ENCODE measurements around the gene KIF21B. TPM values are rescaled to one million over a fixed set of nuclear protein-coding genes. Genes with fewer than 3 reads are reported as not detected.

KIF21B gene
- total and polyA plus RNA-seq, 2 of the 4 experiments (the other 2 are of a cell fraction) = 0.36 to 0.55 TPM

DNA sequence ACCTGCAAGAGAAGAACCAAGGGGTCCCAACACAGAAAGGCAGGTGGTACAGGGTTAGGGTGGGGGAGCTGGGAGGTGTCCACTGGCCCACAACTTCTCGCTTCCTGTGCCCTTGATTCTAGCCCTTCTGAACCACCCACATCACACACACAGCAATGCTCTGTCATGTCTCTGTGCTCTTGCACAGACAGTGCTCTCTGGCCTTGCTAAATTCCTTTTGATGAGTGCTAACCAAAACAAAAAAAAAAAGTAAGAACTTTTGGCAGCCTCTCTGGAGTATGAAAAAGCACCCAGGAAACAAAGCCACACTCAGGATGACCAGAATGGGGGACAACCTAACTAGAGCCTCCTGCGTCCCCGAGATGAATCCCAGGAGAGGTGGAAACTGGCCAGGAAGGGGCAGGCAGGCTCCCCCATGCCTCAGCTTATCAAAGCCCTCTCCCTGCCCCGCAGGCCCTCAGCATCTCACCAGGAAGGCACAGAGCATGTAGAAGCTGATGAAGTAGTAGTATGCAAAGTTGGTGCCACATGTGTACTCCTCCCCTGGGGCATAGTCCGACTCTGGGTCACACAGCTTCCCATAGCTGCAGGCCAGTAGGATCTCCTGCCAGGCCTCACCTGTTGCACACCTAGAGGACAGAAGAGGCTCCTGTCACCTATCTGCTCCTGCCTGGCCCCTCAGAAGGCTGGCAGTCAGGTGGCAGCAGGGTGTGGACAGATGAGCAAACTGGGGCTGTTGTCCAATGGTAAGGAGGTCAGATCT, 27.2 kb upstream of the KIF21B start:
- dilution Hi-C loops (cut with HindIII; ENCODE audit: low sequenced_read_pairs, unreplicated experiment) = no loop called here
- no peak overlapping the region for H3K9ac ChIP-seq (ENCODE audit: low read depth, low read length)
- H3K23ac ChIP-seq (ENCODE audit: low read depth, low read length) = no peak overlapping the region
- H3K27me3 ChIP-seq (ENCODE audit: control insufficient read depth, insufficient read depth, low read length) = peaks cover 78% of the 10 kb centered on the region
- H4K20me1 ChIP-seq (ENCODE audit: insufficient read depth, low read length) = no peaks in the 10 kb centered on the region
- H2BK120ac ChIP-seq (ENCODE audit: low read depth, low read length) = no peak overlapping the region
- BruUV-seq (replicated peaks) = no TSS peak
- H3K4me3 ChIP-seq (ENCODE audit: insufficient read depth, low read depth, low read length) = no peak overlapping the region
- H2BK20ac ChIP-seq (ENCODE audit: low read depth, low read length) = no peak overlapping the region
- ChIA-PET CTCF (interaction anchor here (0.6 to 0.7 kb wide), 2 partner anchors 133 to 437 kb away, joined by 3 read pairs; no protein-coding TSS in a partner anchor), POLR2A (ENCODE audit: unreplicated experiment) (interaction anchor here (0.6 kb wide), 1 partner anchor 373 kb away, joined by 3 read pairs; no protein-coding TSS in a partner anchor)
- no peak overlapping the region for H4K91ac ChIP-seq (ENCODE audit: insufficient read depth, low read depth, low read length)
- no peak overlapping the region for H2AFZ ChIP-seq (replicated peaks; ENCODE audit: low read length, poor library complexity)
- DNase-seq (peak; percentile 43), ATAC-seq (ENCODE audit: low read depth) (peak; percentile 54)
- H4K8ac ChIP-seq (ENCODE audit: low read depth in 2 of 2, low read length in 2 of 2) = no peak overlapping the region
- no peak overlapping the region for H3K56ac ChIP-seq (ENCODE audit: extremely low read depth, insufficient read depth, low read length)
- no peaks in the 10 kb centered on the region for H3K9me1 ChIP-seq (ENCODE audit: insufficient read depth, low read length)
- H2AK9ac ChIP-seq (replicated peaks; ENCODE audit: low read depth, low read length, poor library complexity) = no peak overlapping the region
- H3K4ac ChIP-seq (ENCODE audit: low read depth, low read length) = no peak overlapping the region
- H3K4me2 ChIP-seq (ENCODE audit: low read depth, low read length) = no peak overlapping the region
- intact Hi-C loops (cut with micrococcal nuclease) = no loop called here
- no peak for TF ChIP-seq RFX5 (IDR thresholded peaks at IDR 0.05; ENCODE audit: low read depth, low read length)
- no peak for TF ChIP-seq RCOR1 (IDR thresholded peaks at IDR 0.05; ENCODE audit: insufficient replicate concordance, low read length)
- TF ChIP-seq, protein P1, sequence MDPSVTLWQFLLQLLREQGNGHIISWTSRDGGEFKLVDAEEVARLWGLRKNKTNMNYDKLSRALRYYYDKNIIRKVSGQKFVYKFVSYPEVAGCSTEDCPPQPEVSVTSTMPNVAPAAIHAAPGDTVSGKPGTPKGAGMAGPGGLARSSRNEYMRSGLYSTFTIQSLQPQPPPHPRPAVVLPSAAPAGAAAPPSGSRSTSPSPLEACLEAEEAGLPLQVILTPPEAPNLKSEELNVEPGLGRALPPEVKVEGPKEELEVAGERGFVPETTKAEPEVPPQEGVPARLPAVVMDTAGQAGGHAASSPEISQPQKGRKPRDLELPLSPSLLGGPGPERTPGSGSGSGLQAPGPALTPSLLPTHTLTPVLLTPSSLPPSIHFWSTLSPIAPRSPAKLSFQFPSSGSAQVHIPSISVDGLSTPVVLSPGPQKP (IDR thresholded peaks at IDR 0.05; ENCODE audit: borderline replicate concordance, low read depth, low read length) = no peak
- no peak for TF ChIP-seq POLR2A (IDR thresholded peaks at IDR 0.05; ENCODE audit: low read depth, low read length)
- no peak for TF ChIP-seq CHD1 (IDR thresholded peaks at IDR 0.05; ENCODE audit: low read depth, low read length)
- no peak for TF ChIP-seq CEBPB (IDR thresholded peaks at IDR 0.05; ENCODE audit: low read depth, low read length)
- H2AK5ac ChIP-seq (ENCODE audit: low read depth, low read length) = no peak overlapping the region
- no peaks in the 10 kb centered on the region for H3K4me1 ChIP-seq (ENCODE audit: control insufficient read depth, insufficient read depth, low read length)
- H3K27ac ChIP-seq (ENCODE audit: insufficient read depth, low read length) = no peak overlapping the region
- no peaks in the 10 kb centered on the region for H3K9me3 ChIP-seq (ENCODE audit: control insufficient read depth, insufficient read depth, low read length)
- no peak overlapping the region for H2BK5ac ChIP-seq (ENCODE audit: low read depth, low read length, poor library complexity, severe bottlenecking)
- no peaks in the 10 kb centered on the region for H3K36me3 ChIP-seq (ENCODE audit: control insufficient read depth, insufficient read depth, low read length)
- WGBS, 2 experiments (ENCODE audit: extremely low coverage in 2 of 2, insufficient read length in 1 of 2) = no CpG with 5 or more reads among the region's 5 CpGs
- H3K18ac ChIP-seq (ENCODE audit: low read depth, low read length) = no peak overlapping the region
- no peak overlapping the region for H4K5ac ChIP-seq (ENCODE audit: low read depth, low read length)
- H3K79me1 ChIP-seq (ENCODE audit: low read depth in 1 of 2, low read length in 2 of 2) = no peaks in the 10 kb centered on the region
- no peak overlapping the region for H2BK15ac ChIP-seq (ENCODE audit: low read depth, low read length)
- in situ Hi-C loops (cut with MboI; ENCODE audit: low sequenced_read_pairs) = no loop called here
- no peak overlapping the region for H3K14ac ChIP-seq (replicated peaks; ENCODE audit: low read depth, low read length)

Measured in IMR-90 (cell line).